Measurements from ENCODE around the gene SLC25A26.
"Not testable (repeated sequence)": the region's sequence is repeated elsewhere in the genome, so short reads cannot be mapped to it uniquely, and the experiment has no call there.

SLC25A26 gene

GRCh38 chr3:66224220-66224619 is 3.4 kb downstream of the SLC25A26 start:
- no peak for TF ChIP-seq CTCF (IDR thresholded peaks at IDR 0.05)
- no peak for DNase-seq (ENCODE audit: low spot score)
- Histone ChIP-seq H3K4me3 (no peak overlapping the region), H3K27ac (no peak overlapping the region)

- not testable (repeated sequence) for H3K27ac ChIP-seq; DNase-seq (ENCODE audit: low spot score); H3K4me3 ChIP-seq
Measured at GRCh38 chr3:66226093-66226492, 5.3 kb downstream of the SLC25A26 start.

GRCh38 chr3:66227051-66227450 is 6.2 kb downstream of the SLC25A26 start:
- Histone ChIP-seq H3K4me3 (no peak overlapping the region), H3K27ac (no peak overlapping the region)
- no peak for DNase-seq (ENCODE audit: low spot score)
- no peak for TF ChIP-seq CTCF (IDR thresholded peaks at IDR 0.05)

- no peak for TF ChIP-seq CTCF (IDR thresholded peaks at IDR 0.05)
- Histone ChIP-seq H3K27ac (no peak overlapping the region), H3K4me3 (no peak overlapping the region)
- DNase-seq (ENCODE audit: low spot score) = no peak
Measured at GRCh38 chr3:66227915-66228314, 7.1 kb downstream of the SLC25A26 start.

- no peak for TF ChIP-seq CTCF (IDR thresholded peaks at IDR 0.05)
- DNase-seq (ENCODE audit: low spot score) = no peak
- no peak overlapping the region for H3K4me3 ChIP-seq
- no peak overlapping the region for H3K27ac ChIP-seq
Measured at GRCh38 chr3:66228707-66229106, 7.9 kb downstream of the SLC25A26 start.

- no peak overlapping the region for H3K4me3 ChIP-seq
- no peak overlapping the region for H3K27ac ChIP-seq
- no peak for TF ChIP-seq CTCF (IDR thresholded peaks at IDR 0.05)
- no peak for DNase-seq (ENCODE audit: low spot score)
Measured at GRCh38 chr3:66229931-66230330, 9.1 kb downstream of the SLC25A26 start.

- no peak for TF ChIP-seq CTCF (IDR thresholded peaks at IDR 0.05)
- DNase-seq (ENCODE audit: low spot score) = no peak
- no peak overlapping the region for H3K4me3 ChIP-seq
- no peak overlapping the region for H3K27ac ChIP-seq
Measured at GRCh38 chr3:66233033-66233432, 12.2 kb downstream of the SLC25A26 start.

GRCh38 chr3:66236281-66236680 is 15.5 kb downstream of the SLC25A26 start:
- Histone ChIP-seq H3K27ac (no peak overlapping the region), H3K4me3 (no peak overlapping the region)
- DNase-seq (ENCODE audit: low spot score) = no peak
- TF ChIP-seq CTCF (IDR thresholded peaks at IDR 0.05) = no peak
